Measurements from ENCODE around the gene PREB.

Gene PREB

GRCh38 chr2:27152102-27152795 is 17.8 kb upstream of the PREB start:
- no peak for DNase-seq

DNA sequence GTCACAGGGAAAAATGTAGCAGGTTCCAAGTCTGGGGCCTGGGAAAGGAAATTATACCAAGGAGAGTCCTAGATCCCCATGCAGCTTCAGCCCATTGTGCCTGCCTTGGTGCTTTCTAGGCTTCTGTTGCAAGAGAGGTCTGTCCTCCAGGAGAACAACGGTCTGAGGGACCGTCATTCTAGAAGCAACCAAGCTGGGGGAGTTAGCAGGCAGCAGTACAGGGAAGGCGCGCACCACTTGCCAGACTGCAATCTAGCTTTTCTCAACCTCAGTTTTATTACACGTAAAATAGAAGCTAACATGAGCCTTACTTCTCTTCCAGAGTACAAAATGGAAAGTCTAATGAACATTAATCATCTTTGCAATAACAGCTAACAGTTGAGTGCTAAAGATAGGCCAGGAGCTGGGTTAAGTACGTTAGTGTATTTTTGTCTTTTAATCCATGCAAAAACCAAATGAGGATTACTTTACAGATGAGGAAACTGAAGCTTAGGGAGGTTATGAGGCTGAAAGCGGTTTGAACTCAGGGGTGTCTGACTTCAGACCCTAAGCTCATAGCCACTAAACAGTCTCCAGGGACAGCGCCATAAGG is 16.3 kb upstream of the PREB start:
- DNase-seq, result no peak

DNA sequence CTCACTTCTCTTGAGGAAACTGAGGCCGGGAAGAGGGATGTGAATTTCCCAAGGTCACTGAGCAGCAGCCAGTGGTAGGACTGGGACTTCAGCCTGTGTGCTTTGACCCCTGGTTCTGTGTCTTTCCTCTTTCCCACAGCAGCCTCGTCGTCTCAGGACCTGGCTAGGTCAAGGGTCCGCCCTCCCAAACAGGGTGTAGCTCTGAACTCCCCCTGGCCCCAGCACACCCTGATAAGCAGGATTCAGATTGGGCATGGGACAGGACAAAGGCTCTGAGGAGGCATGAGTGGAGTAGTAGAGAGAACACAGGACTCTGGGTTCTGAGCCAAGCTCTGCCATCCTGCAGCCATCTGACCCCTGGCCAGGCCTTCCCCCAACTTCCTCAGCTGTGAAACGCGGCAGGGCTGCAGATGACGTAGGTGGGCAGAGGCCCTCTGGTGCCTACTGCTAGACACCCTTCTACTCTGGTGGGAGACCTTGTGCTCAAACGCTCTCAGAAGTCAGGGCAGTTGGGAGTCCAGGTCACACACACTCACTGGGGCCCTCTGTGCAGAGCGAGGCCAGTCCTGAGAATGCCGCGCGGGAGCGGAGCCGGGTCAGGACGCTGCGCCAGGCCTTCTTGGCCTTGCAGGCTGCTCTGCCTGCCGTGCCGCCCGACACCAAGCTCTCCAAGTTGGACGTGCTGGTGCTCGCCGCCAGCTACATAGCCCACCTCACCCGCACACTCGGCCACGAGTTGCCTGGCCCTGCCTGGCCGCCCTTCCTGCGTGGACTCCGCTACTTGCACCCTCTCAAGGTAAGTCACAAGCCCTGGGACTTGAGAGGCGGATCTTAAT is 15.4 kb upstream of the PREB start:
- no peak for DNase-seq

GRCh38 chr2:27148801-27149439 is 14.5 kb upstream of the PREB start, which contains the start of gene TCF23:
Gene TCF23 (plus strand): TSS chr2:27149004. CDS start chr2:27149134, 130 bp downstream.
- no peak for DNase-seq

DNA sequence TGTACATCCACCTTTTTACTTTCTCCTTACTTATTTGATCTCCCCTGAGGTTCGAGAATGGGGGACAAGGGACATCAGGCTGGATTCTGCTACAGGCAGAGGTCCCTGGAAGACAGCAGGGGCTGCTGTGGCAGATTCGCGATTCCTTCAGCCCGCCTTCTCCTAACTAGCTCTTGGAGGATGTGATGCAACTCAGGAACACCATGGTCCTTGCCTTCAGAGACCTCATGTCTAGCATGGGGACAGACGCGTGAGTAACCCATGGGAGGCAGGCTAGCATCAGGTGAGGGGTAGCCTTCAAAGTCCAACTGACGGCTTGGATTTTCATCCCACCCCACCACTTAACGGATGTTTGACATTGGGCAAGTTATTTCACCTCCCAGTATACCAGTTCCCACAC is 13.5 kb upstream of the PREB start:
- no peak for DNase-seq

DNA sequence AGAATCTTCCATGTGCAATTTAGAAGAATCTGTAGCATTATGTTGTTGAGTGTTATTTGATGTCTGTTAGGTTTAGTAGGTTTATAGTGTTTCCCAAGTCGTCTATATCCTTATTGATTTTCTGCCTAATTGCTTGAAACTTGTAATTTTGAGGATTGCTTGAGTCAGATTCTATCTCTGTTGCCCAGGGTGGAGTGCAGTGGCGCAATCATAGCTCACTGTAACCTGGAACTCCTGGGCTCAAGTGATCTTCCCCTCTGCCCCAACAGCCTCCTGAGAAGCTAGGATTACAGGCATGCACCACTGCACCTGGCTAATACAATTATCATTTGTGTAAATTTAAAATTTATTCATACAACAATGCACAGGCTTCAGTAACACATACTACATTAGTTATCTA is 11.2 kb upstream of the PREB start:
- no peak for DNase-seq

GRCh38 chr2:27143285-27143684 is 8.8 kb upstream of the PREB start:
- no peak for DNase-seq

GRCh38 chr2:27139310-27139709 is 4.9 kb upstream of the PREB start, which contains the start of gene PRR30:
Gene PRR30 (minus strand): TSS chr2:27139410. CDS start chr2:27138329, 1,081 bp downstream.
- DNase-seq, result no peak

DNA sequence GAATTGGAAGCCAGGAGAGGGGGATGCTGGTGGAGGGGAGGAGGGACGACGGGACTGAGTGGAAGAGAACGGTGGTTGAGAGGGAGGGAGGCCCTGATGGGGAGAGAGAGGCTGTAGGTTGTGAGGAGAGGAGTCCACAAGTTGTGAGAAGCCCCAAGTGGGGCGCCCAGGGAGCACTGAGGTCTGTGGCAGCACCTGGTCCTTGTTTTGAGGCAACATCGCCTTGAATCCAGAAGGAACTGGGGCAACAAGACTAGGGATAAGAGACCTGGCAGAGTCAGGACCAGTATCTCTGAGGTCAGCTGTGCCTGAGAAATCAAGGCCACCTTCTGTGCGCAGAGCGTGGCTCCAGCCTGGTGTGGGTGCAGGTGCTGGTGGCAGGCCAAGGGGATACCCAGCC is 3.7 kb upstream of the PREB start:
- DNase-seq, result no peak

DNA sequence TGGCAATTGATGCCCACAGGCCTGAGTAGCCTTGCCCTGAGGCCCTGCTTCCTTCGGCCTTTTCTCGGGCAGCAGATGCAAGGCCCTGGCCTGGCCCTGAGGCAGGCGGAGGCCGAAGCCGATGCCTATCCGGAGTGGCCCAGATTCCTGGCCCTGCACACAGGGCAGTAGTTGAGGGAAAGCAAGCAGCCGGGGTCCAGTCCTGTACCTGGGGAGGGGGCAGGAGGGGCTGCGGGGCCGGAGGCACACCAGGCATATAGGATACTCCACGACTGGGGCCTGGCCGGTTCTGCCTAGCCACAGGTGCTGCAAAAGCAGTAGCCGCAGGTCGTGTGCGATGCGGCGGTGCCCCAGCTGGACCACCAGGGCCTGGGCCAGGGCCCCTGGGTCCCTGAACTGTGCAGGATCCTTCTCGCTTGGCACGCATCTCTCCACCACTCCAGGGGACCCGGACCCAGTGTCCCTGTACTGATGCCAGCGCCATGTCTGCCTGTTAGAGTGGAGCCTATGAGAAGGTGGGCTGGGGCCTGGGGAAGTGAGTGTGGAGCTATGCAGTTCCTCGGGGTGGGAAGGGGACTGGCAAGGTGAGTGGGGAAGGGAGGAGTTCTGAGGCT is 3.0 kb upstream of the PREB start:
- DNase-seq, result no peak

- DNase-seq, result no peak
Observed at GRCh38 chr2:27136751-27137150, 2.3 kb upstream of the PREB start.

- DNase-seq, result no peak
Observed at GRCh38 chr2:27135478-27135955, 1.1 kb upstream of the PREB start.

DNA sequence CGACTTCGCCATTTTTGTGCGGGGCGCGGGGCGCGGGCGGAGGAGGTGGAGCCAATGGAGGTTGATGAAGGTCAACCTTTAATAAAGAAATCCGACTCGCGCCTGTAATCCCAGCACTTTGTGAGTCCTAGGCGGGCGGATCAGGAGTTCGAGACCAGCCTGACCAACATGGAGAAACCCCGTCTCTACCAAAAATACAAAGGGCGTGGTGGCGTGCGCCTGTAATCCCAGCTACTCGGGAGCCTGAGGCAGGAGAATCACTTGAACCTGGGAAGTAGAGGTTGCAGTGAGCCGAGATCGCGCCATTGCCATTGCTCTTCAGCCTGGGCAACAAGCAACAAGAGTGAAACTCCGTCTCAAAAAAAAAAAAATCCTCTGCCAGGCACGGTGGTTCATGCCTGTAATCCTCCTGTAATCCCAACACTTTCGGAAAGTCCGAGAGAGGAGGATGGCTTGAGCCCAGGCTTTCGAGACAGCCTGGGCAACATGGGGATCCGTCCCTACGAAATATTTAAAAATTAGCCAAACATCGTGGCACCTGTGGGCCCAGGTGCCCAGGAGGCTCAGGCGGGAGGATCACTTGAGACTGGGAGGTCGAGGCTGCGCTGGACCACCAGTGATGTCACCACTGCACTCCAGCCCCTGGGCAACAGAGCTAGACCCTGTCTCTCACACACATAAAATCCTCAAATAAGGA is 493 bp upstream of the PREB start:
- no peak for DNase-seq

DNA sequence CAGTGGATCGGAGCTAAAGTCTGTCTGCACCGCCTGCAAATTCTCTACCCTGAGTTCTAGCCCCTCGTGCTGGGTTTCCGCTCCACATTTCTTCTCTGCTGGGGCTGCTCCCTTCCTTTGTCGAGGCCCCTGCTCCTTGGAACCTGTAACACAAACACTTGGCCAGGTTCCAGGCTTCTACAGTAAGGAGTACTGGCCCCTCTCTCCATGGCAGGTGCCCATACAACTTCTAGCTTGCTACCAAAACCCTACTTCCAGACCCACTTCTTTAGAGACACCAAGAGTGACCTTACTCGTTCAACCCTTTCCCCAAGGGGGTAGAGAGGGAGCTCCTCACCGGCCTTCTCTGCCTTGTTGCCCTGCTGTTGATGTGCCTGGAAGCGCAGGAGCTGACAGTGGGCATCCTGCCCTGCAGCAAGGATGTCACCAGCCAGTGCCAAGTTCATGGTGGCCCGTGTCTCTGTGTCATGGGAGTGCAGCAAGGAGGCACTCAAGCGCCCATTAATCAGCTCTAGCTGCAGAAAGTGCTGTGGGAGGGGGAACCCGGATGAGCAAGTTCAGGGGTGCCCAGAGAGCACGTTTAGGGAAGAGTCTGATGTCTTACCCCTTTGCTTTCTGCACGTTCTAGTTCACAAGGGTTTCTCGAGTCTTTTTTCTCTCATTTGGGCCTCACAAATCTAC is 1.1 kb downstream of the PREB start:
- DNase-seq, result no peak

DNA sequence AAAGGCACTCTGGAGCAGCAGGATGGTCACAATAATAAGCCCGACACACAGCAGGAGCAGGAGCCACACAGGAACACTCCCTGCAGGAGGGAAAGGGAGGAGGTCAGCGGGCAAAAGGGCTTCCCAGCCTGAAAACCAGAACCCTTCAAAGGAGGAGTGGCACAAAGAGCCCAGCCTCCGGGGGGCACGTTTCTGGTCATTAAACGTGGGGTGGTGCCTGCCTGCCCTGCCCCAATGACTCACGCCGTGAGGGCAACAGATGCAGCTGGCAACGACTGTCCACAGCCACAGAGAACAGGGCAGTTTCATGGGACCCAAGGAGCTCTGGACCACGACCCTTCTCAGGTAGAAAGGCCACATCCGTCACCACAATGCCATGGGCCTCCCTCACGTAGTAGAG is 3.0 kb downstream of the PREB start:
- no peak for DNase-seq

- DNase-seq, result no peak
Observed at GRCh38 chr2:27130396-27130795, 4.0 kb downstream of the PREB start.

DNA sequence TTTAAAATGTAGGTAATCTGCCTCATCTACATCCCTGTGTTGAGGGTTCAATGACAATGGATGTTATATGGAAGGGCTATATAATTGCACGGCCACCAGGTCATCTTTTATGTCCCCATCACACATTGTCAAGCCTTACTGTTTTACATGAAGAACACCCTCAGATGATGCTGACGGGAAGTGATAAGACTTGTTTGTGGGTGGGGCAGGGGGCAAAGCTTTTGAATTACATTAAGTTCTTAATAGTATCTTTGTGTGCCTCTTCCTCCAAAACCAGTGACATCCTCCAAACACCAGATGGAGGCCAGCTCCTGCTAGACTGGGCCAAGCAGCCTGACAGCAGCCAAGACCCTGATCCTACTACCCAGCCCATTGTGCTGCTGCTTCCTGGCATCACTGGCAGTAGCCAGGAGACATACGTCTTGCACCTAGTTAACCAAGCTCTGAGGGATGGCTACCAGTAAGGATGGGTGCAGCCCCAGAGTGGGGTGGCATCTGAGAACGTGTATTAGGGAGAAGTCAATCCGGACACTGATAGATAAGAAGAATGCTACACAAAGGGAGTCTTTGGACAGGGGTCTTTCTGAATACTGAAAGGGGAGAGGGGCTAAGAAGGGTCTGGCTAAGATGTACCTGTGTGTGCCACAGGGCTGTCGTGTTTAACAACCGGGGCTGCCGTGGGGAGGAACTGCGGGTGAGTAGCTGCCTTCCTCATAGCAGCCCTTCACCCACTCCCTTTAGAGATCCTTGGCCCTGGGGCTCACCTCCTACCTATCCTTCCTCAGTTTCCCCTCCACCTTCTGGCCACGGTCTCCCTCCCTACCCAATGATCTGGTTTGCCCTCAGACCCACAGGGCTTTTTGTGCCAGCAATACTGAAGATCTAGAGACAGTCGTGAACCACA is 5.5 kb downstream of the PREB start:
- no peak for DNase-seq

DNA sequence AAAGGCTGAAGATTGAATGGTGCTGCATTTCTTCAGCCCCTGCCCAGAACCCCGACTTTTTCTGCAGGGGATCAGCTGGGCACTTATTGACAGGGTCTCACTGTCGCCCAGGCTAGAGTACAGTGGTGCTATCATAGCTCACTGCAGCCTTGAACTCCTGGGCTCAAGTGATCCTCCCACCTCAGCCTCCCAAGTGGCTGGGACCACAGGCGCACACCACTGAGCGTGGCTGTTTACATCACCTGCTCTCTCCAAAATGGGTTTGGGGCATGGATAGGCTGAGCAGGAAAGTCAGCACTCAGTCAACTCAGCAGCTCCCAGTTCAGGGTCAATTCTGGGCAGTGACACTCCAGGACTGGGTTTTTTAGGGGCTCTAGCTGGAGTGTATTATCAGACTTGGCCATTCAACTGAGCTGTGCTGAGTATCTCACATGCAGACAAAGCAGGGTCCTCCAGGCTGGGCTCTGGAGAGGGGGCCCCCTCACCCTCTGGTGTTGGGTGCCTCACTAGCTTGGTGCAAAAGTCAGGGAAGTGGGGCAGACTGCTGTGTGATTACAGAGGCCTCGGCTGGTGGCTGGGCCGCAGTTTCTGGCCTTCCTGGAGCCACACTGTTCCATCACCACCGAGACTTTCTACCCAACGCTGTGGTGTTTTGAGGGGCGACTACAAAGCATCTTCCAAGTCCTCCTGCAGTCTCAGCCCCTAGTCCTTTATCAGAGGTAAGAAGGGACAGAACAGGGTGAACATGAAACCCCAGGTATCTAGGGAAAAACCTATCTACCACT is 6.4 kb downstream of the PREB start:
- DNase-seq, result no peak

GRCh38 chr2:27126252-27126710 is 8.2 kb downstream of the PREB start:
- no peak for DNase-seq
